K562 (cell line): ENCODE data around the gene PCSK2. TPM values are rescaled to one million over a fixed set of nuclear protein-coding genes. Genes with fewer than 3 reads are reported as not detected.

Source experiments
- ATAC-seq: fragments of 200-7000 bp; cut with Tn5 transposase; 3 replicates; pipeline ENCODE4 v1.9.1; 2020; ENCODE audit warnings: moderate library complexity
- BruUV-seq: library from RNA; stranded (reverse); fragments of 400-500 nt; replicated peaks from 2 replicates; lab custom pipeline; 2021; lab: Mats Ljungman, UMichigan
- CTCF ChIA-PET: fragments of 300-600 bp; formaldehyde crosslinking; extraction: SDS; loops from one replicate; lab custom pipeline; 2021; ENCODE audit warnings: low intra/inter-chr PET ratio; lab: Yijun Ruan, JAX
- POLR2A ChIA-PET: fragments of 300-600, 350-650 bp; sonication (Branson Sonifier 250); formaldehyde crosslinking; extraction: SDS; loops from one replicate; lab custom pipeline; 2021; ENCODE audit warnings: antibody characterized with exemption, inconsistent platforms; lab: Yijun Ruan, JAX
- DNase-seq, 4 experiments: peaks; one replicate each; pipeline versions ENCODE4 v3.0.0 to v3.0.0-alpha.2; 2011 to 2018; ENCODE audit warnings: low spot score in 3 of 4, mixed read lengths in 3 of 4; ENCODE audit errors: extremely low read depth in 1 of 4
- FAIRE-seq: peaks from 2 replicates; lab custom pipeline; 2011; peaks lifted over from hg19 to GRCh38; lab: Jason Lieb, UNC
- H2AFZ ChIP-seq: 2 replicates; pipeline ENCODE4 v1.6.0; 2011; ENCODE audit warnings: low read depth, low read length, control low read depth, inconsistent platforms
- H3K27ac ChIP-seq: fragments of 200-600 bp; 3 replicates; pipeline ENCODE4 v1.8.0; 2011; ENCODE audit warnings: low read depth, mild to moderate bottlenecking, control low read depth, inconsistent platforms, low read length, moderate library complexity, mixed read lengths; ENCODE audit errors: extremely low read depth
- H3K27me3 ChIP-seq, 2 experiments: fragments of 300-600 bp in 1 of 2; 2 replicates in 1 of 2; 3 replicates in 1 of 2; pipeline versions ENCODE4 v1.6.0 to v1.8.0; 2011; ENCODE audit warnings: inconsistent platforms in 2 of 2, low read length in 2 of 2, mild to moderate bottlenecking in 1 of 2, mixed read lengths in 1 of 2, moderate library complexity in 1 of 2; ENCODE audit not compliant: control insufficient read depth in 2 of 2, insufficient read depth in 2 of 2
- H3K36me3 ChIP-seq: fragments of 300-600 bp; 3 replicates; pipeline ENCODE4 v1.8.0; 2011; ENCODE audit warnings: mild to moderate bottlenecking, low read length, inconsistent platforms; ENCODE audit not compliant: control insufficient read depth, insufficient read depth
- H3K4me1 ChIP-seq, 2 experiments: fragments of 200-600 bp in 1 of 2; replicated peaks in 1 of 2; 2 replicates in 1 of 2; 3 replicates in 1 of 2; pipeline versions ENCODE4 v1.5.1 to v1.8.0; 2011; ENCODE audit warnings: inconsistent platforms in 2 of 2, low read length in 2 of 2, mild to moderate bottlenecking in 1 of 2, mixed read lengths in 1 of 2, moderate library complexity in 1 of 2; ENCODE audit not compliant: control insufficient read depth in 2 of 2, insufficient read depth in 2 of 2
- H3K4me2 ChIP-seq: 2 replicates; pipeline ENCODE4 v1.6.1; 2011; ENCODE audit warnings: low read length, control low read depth, inconsistent platforms, mixed read lengths; ENCODE audit not compliant: insufficient read depth
- H3K4me3 ChIP-seq: fragments of 200-600 bp; sonication (generic), shearing (Covaris generic); 2 replicates; pipeline ENCODE4 v1.5.1; 2016; ENCODE audit warnings: control low read depth, inconsistent platforms
- H3K79me2 ChIP-seq: fragments of 200-600 bp; 3 replicates; pipeline ENCODE4 v1.8.0; 2011; ENCODE audit warnings: low read length, inconsistent platforms; ENCODE audit not compliant: control insufficient read depth, insufficient read depth
- H3K9ac ChIP-seq, 2 experiments: 2 replicates each; pipeline versions ENCODE4 v1.6.0 to v1.6.1; 2011; ENCODE audit warnings: low read depth in 2 of 2, low read length in 2 of 2, control low read depth in 1 of 2, inconsistent platforms in 1 of 2, mild to moderate bottlenecking in 1 of 2, mixed read lengths in 1 of 2; ENCODE audit not compliant: insufficient read depth in 1 of 2
- H3K9me1 ChIP-seq: one replicate; pipeline ENCODE4 v1.6.0; 2011; ENCODE audit warnings: inconsistent platforms, mild to moderate bottlenecking, low read length, moderate library complexity; ENCODE audit not compliant: control insufficient read depth, insufficient read depth
- H3K9me3 ChIP-seq: replicated peaks from 2 replicates; pipeline ENCODE4 v1.5.1; 2011; ENCODE audit warnings: low read depth, low read length, inconsistent platforms; ENCODE audit not compliant: control insufficient read depth, insufficient read depth
- H4K20me1 ChIP-seq: replicated peaks from 2 replicates; pipeline ENCODE4 v1.6.1; 2011; ENCODE audit warnings: low read length, inconsistent platforms, mixed read lengths; ENCODE audit not compliant: control insufficient read depth, insufficient read depth
- CC2D1A ChIP-seq: fragments of 450-650 bp; IDR thresholded peaks from 2 replicates; pipeline ENCODE4 v1.6.1; 2017; ENCODE audit warnings: mild to moderate bottlenecking
- CHAMP1 ChIP-seq: fragments of 450-650 bp; IDR thresholded peaks from 2 replicates; pipeline ENCODE4 v1.6.1; 2016; ENCODE audit warnings: mild to moderate bottlenecking
- CHCHD3 ChIP-seq: fragments of 250-450 bp; sonication (Bioruptor Pico); IDR thresholded peaks from 2 replicates; pipeline ENCODE4 v2.1.2; 2022; ENCODE audit warnings: mild to moderate bottlenecking
- ETV5 ChIP-seq: sonication (generic); formaldehyde crosslinking; IDR thresholded peaks from 2 replicates; pipeline ENCODE4 v1.4.0; 2020; ENCODE audit warnings: low read depth, mild to moderate bottlenecking, missing genetic modification reagents
- FOXA3 ChIP-seq, 2 experiments: fragments of 450-650 bp in 1 of 2; sonication (generic) in 1 of 2; formaldehyde crosslinking; IDR thresholded peaks in 1 of 2; conservative IDR thresholded peaks in 1 of 2; 2 replicates each; pipeline versions ENCODE4 v1.4.0 to v1.8.0; 2020 to 2022; ENCODE audit warnings: mild to moderate bottlenecking in 2 of 2, missing genetic modification reagents in 1 of 2
- GATAD2B ChIP-seq: fragments of 450-650 bp; IDR thresholded peaks from 2 replicates; pipeline ENCODE4 v1.6.1; 2017; ENCODE audit warnings: mild to moderate bottlenecking, borderline replicate concordance
- MTA2 ChIP-seq: fragments of 450-650 bp; IDR thresholded peaks from 2 replicates; pipeline ENCODE4 v1.6.1; 2016; ENCODE audit warnings: low read depth
- NFE2L1 ChIP-seq: fragments of 450-650 bp; IDR thresholded peaks from 2 replicates; pipeline ENCODE4 v1.6.1; 2016; ENCODE audit warnings: missing genetic modification characterization, low read depth, mild to moderate bottlenecking, missing compliant biosample characterization, moderate library complexity, borderline replicate concordance
- NFIX ChIP-seq: fragments of 250-450 bp; sonication (Bioruptor Pico); IDR thresholded peaks from 2 replicates; pipeline ENCODE4 v1.4.0; 2020; ENCODE audit warnings: low read depth, mild to moderate bottlenecking, moderate library complexity
- POLR3G ChIP-seq: IDR thresholded peaks from 2 replicates; pipeline ENCODE4 v1.6.1; 2011; ENCODE audit not compliant: insufficient read length, insufficient replicate concordance; ENCODE audit errors: extremely low read depth
- SRSF1 ChIP-seq: fragments of 200-400 bp; formaldehyde crosslinking; IDR thresholded peaks from 2 replicates; pipeline ENCODE4 v1.6.1; 2017; ENCODE audit warnings: mild to moderate bottlenecking, low read depth, low read length, moderate library complexity
- ZFP1 ChIP-seq: fragments of 450-650 bp; formaldehyde crosslinking; IDR thresholded peaks from 2 replicates; pipeline ENCODE4 v1.4.0; 2020; ENCODE audit warnings: mild to moderate bottlenecking, mixed read lengths
- ZKSCAN3 ChIP-seq: fragments of 250-450 bp; sonication (Bioruptor Pico); IDR thresholded peaks from 2 replicates; pipeline ENCODE4 v1.4.0; 2020
- ZNF436 ChIP-seq: fragments of 250-450, 450-650 bp; sonication (Bioruptor Pico); formaldehyde crosslinking; IDR thresholded peaks from 2 replicates; pipeline ENCODE4 v1.7.0; 2020; ENCODE audit warnings: mild to moderate bottlenecking
- ZNF764 ChIP-seq: fragments of 250-450 bp; sonication (Bioruptor Pico); IDR thresholded peaks from 2 replicates; pipeline ENCODE4 v1.4.0; 2020; ENCODE audit warnings: low read depth, mild to moderate bottlenecking, moderate library complexity
- WGBS: fragments of 100-300 bp; shearing (Covaris generic); methylation state at CpG from one replicate; pipeline ENCODE4 v1.1.6; 2016; ENCODE audit warnings: low coverage, mixed read lengths; ENCODE audit not compliant: insufficient coverage; ENCODE audit errors: missing lambda C conversion rate; 5-methylcytosine and 5-hydroxymethylcytosine counted together
- in situ Hi-C: fragments of 300-500 bp; cut with MboI; formaldehyde crosslinking; loops from 4 replicates; pipeline ENCODE4 v1.15.0; 2018; ENCODE audit warnings: inconsistent platforms, mixed read lengths
- intact Hi-C: fragments of 100-400 bp; cut with micrococcal nuclease; formaldehyde crosslinking; loops from 2 replicates; pipeline ENCODE4 v1.14.2; 2022
- polyA plus RNA-seq, 8 experiments: library from polyadenylated mRNA; depleted of rRNA in 4 of 8; stranded (reverse) in 5 of 8; unstranded in 3 of 8; fragments of >200 nt; fragmentation: Nextera tagmentation in 2 of 8; fragmentation: Illumina TruSeq in 1 of 8; extraction: Ambion mirVana in 2 of 8; extraction: Trizol in 1 of 8; gene quantifications; 2 replicates each; pipeline versions ENCODE4 v1.2.1 to v1.2.3, GENCODE V29; 2011 to 2014; ENCODE audit warnings: inconsistent platforms in 1 of 8, missing spikeins in 1 of 8
- total RNA-seq, 7 experiments: library from RNA; depleted of rRNA in 6 of 7; stranded (reverse); fragments of >200 nt in 6 of 7; fragmentation: Illumina TruSeq in 2 of 7; extraction: Trizol in 2 of 7; gene quantifications; 2 replicates each; pipeline versions ENCODE4 v1.2.1 to v1.2.3, GENCODE V29; 2011 to 2021; ENCODE audit warnings: low replicate concordance in 1 of 7
- TF ChIP-seq, protein P1 (sequence below): sonication (generic); formaldehyde crosslinking; IDR thresholded peaks from 2 replicates; pipeline ENCODE4 v1.8.1; 2023; ENCODE audit warnings: mild to moderate bottlenecking, missing genetic modification reagents

Gene PCSK2
- total and polyA plus RNA-seq, 9 of the 15 experiments (the other 6 are each of a cell fraction or from before 2014, with no cell fraction given), result 0.04 to 0.07 (median 0.05) TPM; not detected in 6

- TF ChIP-seq POLR3G (no peak), CHCHD3 (no peak), ZFP1 (CRISPR knock-in tag) (no peak)
Measured at GRCh38 chr20:17488916-17489600, 262.2 kb downstream of the PCSK2 start (continued).

- no peak overlapping the region for H3K4me2 ChIP-seq
- no peak overlapping the region for H3K27ac ChIP-seq
- intact Hi-C loops (no loop called here), in situ Hi-C loops (no loop called here)
- H3K36me3 ChIP-seq, result no peaks in the 10 kb centered on the region
- no peaks in the 10 kb centered on the region for H3K9me3 ChIP-seq
- H3K27me3 ChIP-seq, result peaks cover 0 to 55% of the 10 kb centered on the region in 2 experiments; a peak in 3 of 5 replicates
- no peak overlapping the region for H2AFZ ChIP-seq
- no peak overlapping the region for H3K9ac ChIP-seq
- 0% methylated on average over 5 of the region's 7 CpGs for WGBS
- CTCF ChIA-PET, result no interaction called here
- no peaks in the 10 kb centered on the region for H3K4me1 ChIP-seq
- BruUV-seq, result no TSS peak
- FAIRE-seq (no peak), ATAC-seq (no peak), DNase-seq (no peak)
- no peaks in the 10 kb centered on the region for H3K79me2 ChIP-seq
- H4K20me1 ChIP-seq, result no peaks in the 10 kb centered on the region
- no peaks in the 10 kb centered on the region for H3K9me1 ChIP-seq
- POLR2A ChIA-PET, result no interaction called here
- no peak overlapping the region for H3K4me3 ChIP-seq
- TF ChIP-seq NFE2L1 (tag) (no peak), ZNF436 (no peak), CHAMP1 (no peak), ZNF764 (CRISPR knock-in tag) (no peak), GATAD2B (no peak), ZKSCAN3 (no peak), ETV5 (no peak), MTA2 (no peak), NFIX (no peak), SRSF1 (no peak), CC2D1A (no peak), FOXA3 (CRISPR knock-in tag; conservative IDR thresholded peaks at IDR 0.05 in 1 of 2, IDR thresholded peaks at IDR 0.05 in 1 of 2) (no peak)
- TF ChIP-seq, protein P1, sequence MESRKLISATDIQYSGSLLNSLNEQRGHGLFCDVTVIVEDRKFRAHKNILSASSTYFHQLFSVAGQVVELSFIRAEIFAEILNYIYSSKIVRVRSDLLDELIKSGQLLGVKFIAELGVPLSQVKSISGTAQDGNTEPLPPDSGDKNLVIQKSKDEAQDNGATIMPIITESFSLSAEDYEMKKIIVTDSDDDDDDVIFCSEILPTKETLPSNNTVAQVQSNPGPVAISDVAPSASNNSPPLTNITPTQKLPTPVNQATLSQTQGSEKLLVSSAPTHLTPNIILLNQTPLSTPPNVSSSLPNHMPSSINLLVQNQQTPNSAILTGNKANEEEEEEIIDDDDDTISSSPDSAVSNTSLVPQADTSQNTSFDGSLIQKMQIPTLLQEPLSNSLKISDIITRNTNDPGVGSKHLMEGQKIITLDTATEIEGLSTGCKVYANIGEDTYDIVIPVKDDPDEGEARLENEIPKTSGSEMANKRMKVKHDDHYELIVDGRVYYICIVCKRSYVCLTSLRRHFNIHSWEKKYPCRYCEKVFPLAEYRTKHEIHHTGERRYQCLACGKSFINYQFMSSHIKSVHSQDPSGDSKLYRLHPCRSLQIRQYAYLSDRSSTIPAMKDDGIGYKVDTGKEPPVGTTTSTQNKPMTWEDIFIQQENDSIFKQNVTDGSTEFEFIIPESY (CRISPR knock-in tag), result no peak
Measured at GRCh38 chr20:17490501-17490900, 263.7 kb downstream of the PCSK2 start.
